ENCODE results near the gene KCNMA1.

KCNMA1 gene

DNA sequence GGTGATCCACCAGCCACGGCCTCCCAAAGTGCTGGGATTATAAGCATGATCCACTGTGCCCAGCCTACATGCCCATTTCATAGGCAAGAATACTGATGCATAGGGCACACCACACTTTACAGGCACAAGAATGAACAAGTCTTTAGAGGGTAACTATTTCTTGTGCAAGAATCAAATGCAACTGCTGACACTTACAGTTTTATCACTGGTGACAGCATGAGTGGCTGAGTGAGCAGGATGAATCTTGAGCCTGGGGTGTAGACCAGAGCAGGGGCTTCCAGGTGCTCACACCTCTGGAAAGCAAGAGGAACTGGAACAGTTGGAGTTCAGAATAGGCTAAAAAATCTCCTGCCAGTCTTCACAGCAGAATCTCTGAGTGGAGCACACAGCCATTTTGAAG lies 287.5 kb downstream of the KCNMA1 start:
- H2AFZ ChIP-seq (ENCODE audit: low read depth) = no peak overlapping the region
- H3K27ac ChIP-seq = no peak overlapping the region

GRCh38 chr10:77349226-77349625 lies 288.4 kb downstream of the KCNMA1 start:
- no peaks in the 10 kb centered on the region for H4K20me1 ChIP-seq (ENCODE audit: insufficient read depth)
- no peak overlapping the region for H3K4me3 ChIP-seq (IDR thresholded peaks at IDR 0.05; ENCODE audit: insufficient read depth, low read depth, low read length)
- no peak overlapping the region for H3K9ac ChIP-seq
- no peak overlapping the region for H2AFZ ChIP-seq (ENCODE audit: low read depth)
- H3K4me1 ChIP-seq (ENCODE audit: low read depth, poor library complexity, severe bottlenecking) = no peaks in the 10 kb centered on the region
- H3K27ac ChIP-seq = no peak overlapping the region
- no peaks in the 10 kb centered on the region for H3K36me3 ChIP-seq (ENCODE audit: insufficient read depth)
- TF ChIP-seq, protein P1, sequence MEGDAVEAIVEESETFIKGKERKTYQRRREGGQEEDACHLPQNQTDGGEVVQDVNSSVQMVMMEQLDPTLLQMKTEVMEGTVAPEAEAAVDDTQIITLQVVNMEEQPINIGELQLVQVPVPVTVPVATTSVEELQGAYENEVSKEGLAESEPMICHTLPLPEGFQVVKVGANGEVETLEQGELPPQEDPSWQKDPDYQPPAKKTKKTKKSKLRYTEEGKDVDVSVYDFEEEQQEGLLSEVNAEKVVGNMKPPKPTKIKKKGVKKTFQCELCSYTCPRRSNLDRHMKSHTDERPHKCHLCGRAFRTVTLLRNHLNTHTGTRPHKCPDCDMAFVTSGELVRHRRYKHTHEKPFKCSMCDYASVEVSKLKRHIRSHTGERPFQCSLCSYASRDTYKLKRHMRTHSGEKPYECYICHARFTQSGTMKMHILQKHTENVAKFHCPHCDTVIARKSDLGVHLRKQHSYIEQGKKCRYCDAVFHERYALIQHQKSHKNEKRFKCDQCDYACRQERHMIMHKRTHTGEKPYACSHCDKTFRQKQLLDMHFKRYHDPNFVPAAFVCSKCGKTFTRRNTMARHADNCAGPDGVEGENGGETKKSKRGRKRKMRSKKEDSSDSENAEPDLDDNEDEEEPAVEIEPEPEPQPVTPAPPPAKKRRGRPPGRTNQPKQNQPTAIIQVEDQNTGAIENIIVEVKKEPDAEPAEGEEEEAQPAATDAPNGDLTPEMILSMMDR (conservative IDR thresholded peaks at IDR 0.05; ENCODE audit: low read depth, low read length) = no peak
- no peaks in the 10 kb centered on the region for H3K27me3 ChIP-seq (ENCODE audit: insufficient read depth, low read depth)
- H3K4me2 ChIP-seq = no peak overlapping the region
- H3K79me2 ChIP-seq (ENCODE audit: insufficient read depth, low read depth) = no peaks in the 10 kb centered on the region

More for the DNA sequence above, 287.5 kb downstream of the KCNMA1 start:
- H3K4me2 ChIP-seq = no peak overlapping the region
- no peaks in the 10 kb centered on the region for H4K20me1 ChIP-seq (ENCODE audit: insufficient read depth)
- no peak overlapping the region for H3K9ac ChIP-seq
- TF ChIP-seq, protein P1 (conservative IDR thresholded peaks at IDR 0.05; ENCODE audit: low read depth, low read length) = no peak
- no peaks in the 10 kb centered on the region for H3K79me2 ChIP-seq (ENCODE audit: insufficient read depth, low read depth)
- no peaks in the 10 kb centered on the region for H3K4me1 ChIP-seq (ENCODE audit: low read depth, poor library complexity, severe bottlenecking)
- no peak overlapping the region for H3K4me3 ChIP-seq (IDR thresholded peaks at IDR 0.05; ENCODE audit: insufficient read depth, low read depth, low read length)
- H3K27me3 ChIP-seq (ENCODE audit: insufficient read depth, low read depth) = no peaks in the 10 kb centered on the region
- H3K36me3 ChIP-seq (ENCODE audit: insufficient read depth) = no peaks in the 10 kb centered on the region

- Histone ChIP-seq H3K4me1 (ENCODE audit: low read depth, poor library complexity, severe bottlenecking) (no peaks in the 10 kb centered on the region), H3K36me3 (ENCODE audit: insufficient read depth) (no peaks in the 10 kb centered on the region), H3K4me3 (IDR thresholded peaks at IDR 0.05; ENCODE audit: insufficient read depth, low read depth, low read length) (no peak overlapping the region), H3K9ac (no peak overlapping the region), H3K27me3 (ENCODE audit: insufficient read depth, low read depth) (no peaks in the 10 kb centered on the region), H3K79me2 (ENCODE audit: insufficient read depth, low read depth) (no peaks in the 10 kb centered on the region), H2AFZ (ENCODE audit: low read depth) (no peak overlapping the region), H4K20me1 (ENCODE audit: insufficient read depth) (no peaks in the 10 kb centered on the region), H3K4me2 (no peak overlapping the region), H3K27ac (no peak overlapping the region)
- TF ChIP-seq, protein P1 (conservative IDR thresholded peaks at IDR 0.05; ENCODE audit: low read depth, low read length) = no peak
Observed at GRCh38 chr10:77348751-77349150, 288.9 kb downstream of the KCNMA1 start.

DNA sequence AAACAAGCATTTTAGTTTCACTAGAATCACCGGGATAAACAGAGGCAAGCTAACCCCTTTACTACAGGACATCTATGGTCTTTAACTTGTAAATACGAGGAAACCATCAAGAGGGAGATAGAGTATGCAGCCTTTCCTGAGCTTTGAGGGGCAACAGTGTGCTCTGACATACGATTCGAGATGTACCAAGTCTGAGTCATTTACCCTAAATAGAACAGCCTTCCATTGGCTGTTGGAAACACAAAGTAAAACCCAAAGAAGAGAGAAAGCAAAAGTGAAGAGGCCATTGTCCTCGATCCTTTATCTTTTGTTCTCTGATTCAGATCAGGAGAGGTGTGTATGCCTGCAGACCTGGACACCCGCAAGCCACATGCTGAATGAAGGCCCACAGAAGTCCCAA lies 289.5 kb downstream of the KCNMA1 start:
- no peak overlapping the region for H3K4me3 ChIP-seq (IDR thresholded peaks at IDR 0.05; ENCODE audit: insufficient read depth, low read depth, low read length)
- TF ChIP-seq, protein P1 (conservative IDR thresholded peaks at IDR 0.05; ENCODE audit: low read depth, low read length) = no peak
- no peaks in the 10 kb centered on the region for H3K4me1 ChIP-seq (ENCODE audit: low read depth, poor library complexity, severe bottlenecking)
- H3K27ac ChIP-seq = no peak overlapping the region
- H2AFZ ChIP-seq (ENCODE audit: low read depth) = no peak overlapping the region
- H3K36me3 ChIP-seq (ENCODE audit: insufficient read depth) = no peaks in the 10 kb centered on the region
- no peak overlapping the region for H3K9ac ChIP-seq
- H4K20me1 ChIP-seq (ENCODE audit: insufficient read depth) = no peaks in the 10 kb centered on the region
- H3K79me2 ChIP-seq (ENCODE audit: insufficient read depth, low read depth) = no peaks in the 10 kb centered on the region
- H3K27me3 ChIP-seq (ENCODE audit: insufficient read depth, low read depth) = no peaks in the 10 kb centered on the region
- H3K4me2 ChIP-seq = no peak overlapping the region

All from KMS-11 (cell line).